GM12873 (cell line): ENCODE results near the gene CCDC102A.

Experiments used
- CTCF ChIP-seq: IDR thresholded peaks from 2 replicates; pipeline ENCODE4 v1.5.1; 2012; ENCODE audit warnings: low read depth, mild to moderate bottlenecking, moderate library complexity, low read length, control low read depth; ENCODE audit not compliant: insufficient read depth; ENCODE audit errors: missing control alignments

The CCDC102A gene

DNA sequence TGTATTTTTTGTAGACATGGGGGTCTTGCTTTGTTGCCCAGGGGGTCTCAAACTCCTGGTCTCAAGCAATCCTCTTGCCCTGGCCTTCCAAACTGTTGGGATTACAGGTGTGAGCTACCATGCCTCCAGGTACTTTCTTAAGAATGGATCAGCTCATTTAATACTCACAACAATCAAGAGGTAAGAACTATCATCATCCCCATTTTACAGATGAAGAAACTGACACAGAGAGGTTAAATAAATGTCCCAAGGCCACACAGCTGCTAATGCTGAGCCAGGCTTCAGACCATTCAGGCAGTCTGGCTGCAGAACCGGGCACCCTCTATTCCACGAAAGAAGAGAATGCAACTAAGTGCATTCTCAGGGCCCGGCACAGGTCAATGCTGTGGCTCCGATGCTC, 22.0 kb downstream of the CCDC102A start:
- TF ChIP-seq CTCF = no peak

GRCh38 chr16:57513371-57514102, 22.8 kb downstream of the CCDC102A start:
- no peak for TF ChIP-seq CTCF

DNA sequence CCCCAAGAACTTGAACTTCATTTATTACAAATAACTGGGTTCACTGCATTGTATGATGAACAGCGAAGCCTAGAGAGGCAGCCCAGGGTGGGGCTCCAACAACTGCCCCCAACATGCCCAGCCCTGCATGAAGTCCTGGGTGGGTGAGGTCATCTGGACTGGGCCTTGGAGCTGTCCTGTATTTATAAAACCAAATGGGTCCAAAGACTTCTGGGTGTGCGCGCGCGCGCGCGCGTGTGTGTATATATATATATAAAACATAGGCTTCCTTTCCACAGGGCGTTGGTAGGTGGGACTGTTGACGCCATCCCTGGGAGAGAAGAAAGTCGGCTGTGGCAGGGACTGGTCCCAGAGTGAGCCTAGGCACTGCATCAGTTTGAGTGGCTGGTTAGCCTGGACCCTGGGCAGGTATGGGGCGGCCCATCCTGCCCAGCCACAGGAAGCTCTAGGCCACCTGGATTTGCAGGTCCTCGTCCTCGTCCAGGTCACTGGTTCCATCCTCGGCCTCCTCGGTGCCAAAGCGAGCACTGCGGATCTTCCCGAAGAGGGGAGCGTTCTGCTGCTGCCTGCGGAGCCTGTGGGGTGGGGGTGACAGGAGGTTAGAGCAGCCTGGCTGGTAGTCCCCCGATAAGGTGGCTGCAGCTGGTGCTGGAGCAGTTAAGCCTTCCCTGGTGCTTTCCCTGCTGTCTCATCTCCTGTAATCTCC, 23.9 kb downstream of the CCDC102A start:
- no peak for TF ChIP-seq CTCF

- TF ChIP-seq CTCF = no peak
Observed at GRCh38 chr16:57510016-57510871, 26.1 kb downstream of the CCDC102A start.

- TF ChIP-seq CTCF = no peak
Observed at GRCh38 chr16:57509231-57509923, 27.0 kb downstream of the CCDC102A start.

GRCh38 chr16:57508035-57508425, 28.3 kb downstream of the CCDC102A start:
- TF ChIP-seq CTCF = no peak
